ENCODE measurements around the gene UGT3A1. TPM values are rescaled to one million over a fixed set of nuclear protein-coding genes. Genes with fewer than 3 reads are reported as not detected.
"Not testable (repeated sequence)": the region's sequence is repeated elsewhere in the genome, so short reads cannot be mapped to it uniquely, and the experiment has no call there.

UGT3A1 gene
- total RNA-seq, 3 donors from 2014 or later, result not detected

DNA sequence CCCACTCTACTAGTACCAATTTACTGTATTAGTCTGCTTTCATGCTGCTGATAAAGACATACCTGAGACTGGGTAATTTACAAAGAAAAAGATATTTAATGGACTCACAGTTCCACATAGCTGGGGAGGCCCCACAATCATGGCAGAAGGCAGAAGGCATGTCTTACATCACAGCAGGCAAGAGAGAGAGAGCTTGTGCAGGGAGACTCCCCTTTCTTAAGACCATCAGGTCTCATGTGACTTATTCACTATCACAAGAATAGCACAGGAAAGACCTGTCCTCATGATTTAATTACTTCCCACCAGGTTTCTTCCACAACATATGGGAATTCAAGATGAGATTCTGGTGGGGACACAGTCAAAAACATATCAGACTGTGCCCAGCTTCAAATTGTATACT, 11.5 kb downstream of the UGT3A1 start:
- ATAC-seq (no peak), DNase-seq (no peak)
- intact Hi-C loops (cut with DNase I, micrococcal nuclease), result no loop called here
- H3K9me3 ChIP-seq, result peaks cover 7% of the 10 kb centered on the region
- H3K4me1 ChIP-seq (ENCODE audit: low read depth), result no peaks in the 10 kb centered on the region
- no peaks in the 10 kb centered on the region for H3K36me3 ChIP-seq (ENCODE audit: low read depth)
- H3K4me3 ChIP-seq, result no peak overlapping the region
- TF ChIP-seq, protein P1, sequence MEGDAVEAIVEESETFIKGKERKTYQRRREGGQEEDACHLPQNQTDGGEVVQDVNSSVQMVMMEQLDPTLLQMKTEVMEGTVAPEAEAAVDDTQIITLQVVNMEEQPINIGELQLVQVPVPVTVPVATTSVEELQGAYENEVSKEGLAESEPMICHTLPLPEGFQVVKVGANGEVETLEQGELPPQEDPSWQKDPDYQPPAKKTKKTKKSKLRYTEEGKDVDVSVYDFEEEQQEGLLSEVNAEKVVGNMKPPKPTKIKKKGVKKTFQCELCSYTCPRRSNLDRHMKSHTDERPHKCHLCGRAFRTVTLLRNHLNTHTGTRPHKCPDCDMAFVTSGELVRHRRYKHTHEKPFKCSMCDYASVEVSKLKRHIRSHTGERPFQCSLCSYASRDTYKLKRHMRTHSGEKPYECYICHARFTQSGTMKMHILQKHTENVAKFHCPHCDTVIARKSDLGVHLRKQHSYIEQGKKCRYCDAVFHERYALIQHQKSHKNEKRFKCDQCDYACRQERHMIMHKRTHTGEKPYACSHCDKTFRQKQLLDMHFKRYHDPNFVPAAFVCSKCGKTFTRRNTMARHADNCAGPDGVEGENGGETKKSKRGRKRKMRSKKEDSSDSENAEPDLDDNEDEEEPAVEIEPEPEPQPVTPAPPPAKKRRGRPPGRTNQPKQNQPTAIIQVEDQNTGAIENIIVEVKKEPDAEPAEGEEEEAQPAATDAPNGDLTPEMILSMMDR (IDR thresholded peaks at IDR 0.05), result no peak

DNA sequence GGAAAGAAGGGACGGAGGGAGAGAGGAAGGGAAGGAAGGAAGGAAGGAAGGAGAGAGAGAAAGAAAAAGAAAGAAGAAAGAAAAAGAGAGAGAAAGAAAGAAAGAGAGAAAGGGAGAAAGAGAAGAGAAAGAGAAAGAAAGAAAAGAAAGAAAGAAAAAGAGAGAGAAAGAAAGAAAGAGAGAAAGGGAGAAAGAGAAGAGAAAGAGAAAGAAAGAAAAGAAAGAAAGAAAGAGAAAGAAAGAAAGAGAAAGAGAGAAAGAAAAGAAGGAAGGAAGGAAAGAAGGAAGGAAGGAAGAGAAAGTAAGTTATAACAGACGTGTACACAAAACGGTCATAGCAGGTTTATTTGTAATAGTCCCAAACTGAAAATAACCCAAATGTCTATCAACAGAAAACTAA, 14.3 kb downstream of the UGT3A1 start:
- H3K36me3 ChIP-seq (ENCODE audit: low read depth); H3K4me1 ChIP-seq (ENCODE audit: low read depth); H3K4me3 ChIP-seq; DNase-seq; ATAC-seq; H3K9me3 ChIP-seq; intact Hi-C loops (cut with DNase I, micrococcal nuclease): not testable (repeated sequence)

DNA sequence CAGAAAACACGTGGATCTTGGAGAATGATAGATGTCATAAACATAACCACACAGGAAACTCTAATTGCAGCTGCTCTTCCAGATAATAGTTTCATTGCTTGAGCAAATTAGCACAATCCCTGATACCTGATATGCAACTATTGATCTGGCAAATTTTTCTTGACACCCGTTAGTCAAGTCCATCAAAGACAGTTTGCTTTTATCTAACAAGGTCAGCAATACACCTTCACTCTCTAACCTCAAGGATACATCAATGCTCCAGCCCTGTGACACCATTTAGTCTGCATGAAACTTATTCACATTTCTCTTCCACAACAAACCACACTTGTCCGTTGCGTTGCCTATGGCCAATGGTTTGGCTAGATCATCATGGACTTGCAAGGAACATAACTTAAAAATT, 16.6 kb downstream of the UGT3A1 start:
- no peaks in the 10 kb centered on the region for H3K36me3 ChIP-seq (ENCODE audit: low read depth)
- ATAC-seq, result no peak
- no peaks in the 10 kb centered on the region for H3K4me1 ChIP-seq (ENCODE audit: low read depth)
- TF ChIP-seq, protein P1 (IDR thresholded peaks at IDR 0.05), result no peak
- no peak for DNase-seq
- intact Hi-C loops (cut with DNase I, micrococcal nuclease), result no loop called here
- H3K9me3 ChIP-seq, result no peaks in the 10 kb centered on the region
- no peak overlapping the region for H3K4me3 ChIP-seq

- no peak for ATAC-seq
These were observed 19.3 kb downstream of the UGT3A1 start for GRCh38 chr5:35971878-35972210.

GRCh38 chr5:35971186-35971877, 19.9 kb downstream of the UGT3A1 start:
- ATAC-seq (no peak), DNase-seq (no peak)
- TF ChIP-seq, protein P1 (IDR thresholded peaks at IDR 0.05), result no peak
- H3K9me3 ChIP-seq, result no peaks in the 10 kb centered on the region
- intact Hi-C loops (cut with DNase I, micrococcal nuclease), result no loop called here
- no peak overlapping the region for H3K4me3 ChIP-seq
- H3K36me3 ChIP-seq (ENCODE audit: low read depth), result no peaks in the 10 kb centered on the region
- H3K4me1 ChIP-seq (ENCODE audit: low read depth), result no peaks in the 10 kb centered on the region

More at GRCh38 chr5:35971878-35972210, 19.3 kb downstream of the UGT3A1 start:
- intact Hi-C loops (cut with DNase I, micrococcal nuclease), result no loop called here
- Histone ChIP-seq H3K36me3 (ENCODE audit: low read depth) (no peaks in the 10 kb centered on the region), H3K4me3 (no peak overlapping the region), H3K4me1 (ENCODE audit: low read depth) (no peaks in the 10 kb centered on the region), H3K9me3 (no peaks in the 10 kb centered on the region)
- DNase-seq, result no peak
- TF ChIP-seq, protein P1 (IDR thresholded peaks at IDR 0.05), result no peak

GRCh38 chr5:35963381-35963843, 27.8 kb downstream of the UGT3A1 start:
- Histone ChIP-seq H3K4me1 (ENCODE audit: low read depth) (no peaks in the 10 kb centered on the region), H3K9me3 (no peaks in the 10 kb centered on the region), H3K36me3 (ENCODE audit: low read depth) (no peaks in the 10 kb centered on the region), H3K4me3 (no peak overlapping the region)
- DNase-seq, result peak in 1 of 3 donors; percentile 7
- TF ChIP-seq, protein P1 (IDR thresholded peaks at IDR 0.05), result no peak
- no peak for ATAC-seq
- intact Hi-C loops (cut with DNase I, micrococcal nuclease), result no loop called here

All from mucosa of descending colon (tissue), 3 donors.